SU-DHL-6 (cell line): ENCODE results near the gene CABP4.

Experiments used
- CTCF ChIP-seq: fragments of 200-600 bp; sonication (generic); IDR thresholded peaks from one replicate; pipeline ENCODE4 v1.5.1; 2017; ENCODE audit warnings: antibody characterized with exemption, mild to moderate bottlenecking, low read length, moderate library complexity; ENCODE audit not compliant: insufficient read depth, poor library complexity, severe bottlenecking
- EZH2phosphoT487 ChIP-seq: fragments of 200-600 bp; sonication (generic), shearing (Covaris generic); conservative IDR thresholded peaks from 2 replicates; pipeline ENCODE4 v1.6.1; 2018; ENCODE audit warnings: mild to moderate bottlenecking, antibody characterized with exemption, low read length, moderate library complexity, mixed read lengths

- no peak for TF ChIP-seq CTCF
- TF ChIP-seq EZH2phosphoT487: no peak
Observed at GRCh38 chr11:67496113-67496512, 41.0 kb downstream of the CABP4 start.
